Stomach (tissue), 9 donors: ENCODE measurements around the gene TMEM213. TPM values are rescaled to one million over a fixed set of nuclear protein-coding genes. Genes with fewer than 3 reads are reported as not detected.

Experiments used
- DNase-seq, 2 donors: peaks; one replicate each; pipeline versions ENCODE4 v3.0.0 to v3.0.0-alpha.2; 2013 to 2019
- H3K27ac ChIP-seq, 5 donors: fragments of 200-600 bp in 4 of 5; sonication (generic) in 4 of 5; one replicate each; pipeline ENCODE4 v1.5.1; 2013 to 2019; ENCODE audit warnings: mild to moderate bottlenecking in 1 of 5, moderate library complexity in 1 of 5
- H3K27me3 ChIP-seq, 3 donors: fragments of 200-600 bp; sonication (generic); one replicate each; pipeline ENCODE4 v1.5.1; 2017 to 2019; ENCODE audit warnings: mixed run types in 1 of 3
- H3K36me3 ChIP-seq, 4 donors: fragments of 200-600 bp; sonication (generic); 1 replicate in 3 of 4; 2 replicates in 1 of 4; pipeline ENCODE4 v1.5.1; 2016 to 2019
- H3K4me1 ChIP-seq, 4 donors: fragments of 200-600 bp; sonication (generic); one replicate each; pipeline ENCODE4 v1.5.1; 2016 to 2019
- H3K4me3 ChIP-seq, 4 donors: fragments of 200-600 bp; sonication (generic) in 3 of 4; one replicate each; pipeline ENCODE4 v1.5.1; 2016 to 2019; ENCODE audit warnings: mild to moderate bottlenecking in 1 of 4
- H3K9me3 ChIP-seq, 4 donors: fragments of 200-600 bp; sonication (generic); one replicate each; pipeline ENCODE4 v1.5.1; 2016 to 2019
- EP300 ChIP-seq: sonication (generic); formaldehyde crosslinking; IDR thresholded peaks from one replicate; pipeline ENCODE4 v1.6.1; 2017; ENCODE audit warnings: antibody characterized with exemption
- POLR2A ChIP-seq, 4 donors: fragments of 450-650 bp; IDR thresholded peaks; one replicate each; pipeline ENCODE4 v1.6.1; 2016; ENCODE audit warnings: antibody characterized with exemption in 4 of 4, control low read depth in 2 of 4, mild to moderate bottlenecking in 1 of 4, moderate library complexity in 1 of 4
- POLR2AphosphoS5 ChIP-seq, 3 donors: sonication (generic); formaldehyde crosslinking; IDR thresholded peaks; one replicate each; pipeline ENCODE4 v1.6.1; 2016; ENCODE audit warnings: antibody characterized with exemption in 3 of 3
- WGBS, 5 donors: extraction: QIAGEN DNeasy Blood & Tissue Kit in 3 of 5; methylation state at CpG; one replicate each; pipeline versions ENCODE4 v1.1.5 to v1.1.7; 2013 to 2018; 5-methylcytosine and 5-hydroxymethylcytosine counted together
- intact Hi-C: fragments of 100-400 bp; cut with DNase I; formaldehyde crosslinking; loops from one replicate; pipeline ENCODE4 v1.15.1; 2023; ENCODE audit warnings: low total_unique reads
- polyA plus RNA-seq, 3 donors: library from polyadenylated mRNA; stranded (reverse); fragments of 200-250 nt; gene quantifications; one replicate each; pipeline ENCODE4 v1.2.3, GENCODE V29; 2013
- total RNA-seq, 5 donors: library from RNA; depleted of rRNA; stranded (reverse); fragments of >200 nt; gene quantifications; one replicate each; pipeline versions ENCODE4 v1.1.0 to v1.2.3, GENCODE V29; 2014 to 2016
- TF ChIP-seq, protein P1 (sequence below), 7 experiments: fragments of 450-650 bp in 4 of 7; fragments of 200-600 bp in 3 of 7; sonication (generic) in 3 of 7; IDR thresholded peaks; one replicate each; pipeline ENCODE4 v1.5.1; 2016 to 2019; ENCODE audit warnings: antibody characterized with exemption in 7 of 7, control low read depth in 2 of 7, mild to moderate bottlenecking in 1 of 7
- donor health status: healthy with polysubstance abuse.
- donor health status: Bipolar disorder and iron deficiency.
- donor health status: healthy.

TMEM213 gene
- total and polyA plus RNA-seq, 8 donors = 0.08 TPM; not detected in 7

- Histone ChIP-seq H3K36me3 (no peaks in the 10 kb centered on the region), H3K9me3 (no peaks in the 10 kb centered on the region), H3K4me3 (no peak overlapping the region), H3K27me3 (peaks cover 0 to 4% (median 0%) of the 10 kb centered on the region in 3 donors), H3K27ac (no peak overlapping the region), H3K4me1 (no peaks in the 10 kb centered on the region)
- 66 to 76% (median 71%) methylated on average over 4 of the region's 4 CpGs for WGBS, 5 donors
- TF ChIP-seq, protein P1, sequence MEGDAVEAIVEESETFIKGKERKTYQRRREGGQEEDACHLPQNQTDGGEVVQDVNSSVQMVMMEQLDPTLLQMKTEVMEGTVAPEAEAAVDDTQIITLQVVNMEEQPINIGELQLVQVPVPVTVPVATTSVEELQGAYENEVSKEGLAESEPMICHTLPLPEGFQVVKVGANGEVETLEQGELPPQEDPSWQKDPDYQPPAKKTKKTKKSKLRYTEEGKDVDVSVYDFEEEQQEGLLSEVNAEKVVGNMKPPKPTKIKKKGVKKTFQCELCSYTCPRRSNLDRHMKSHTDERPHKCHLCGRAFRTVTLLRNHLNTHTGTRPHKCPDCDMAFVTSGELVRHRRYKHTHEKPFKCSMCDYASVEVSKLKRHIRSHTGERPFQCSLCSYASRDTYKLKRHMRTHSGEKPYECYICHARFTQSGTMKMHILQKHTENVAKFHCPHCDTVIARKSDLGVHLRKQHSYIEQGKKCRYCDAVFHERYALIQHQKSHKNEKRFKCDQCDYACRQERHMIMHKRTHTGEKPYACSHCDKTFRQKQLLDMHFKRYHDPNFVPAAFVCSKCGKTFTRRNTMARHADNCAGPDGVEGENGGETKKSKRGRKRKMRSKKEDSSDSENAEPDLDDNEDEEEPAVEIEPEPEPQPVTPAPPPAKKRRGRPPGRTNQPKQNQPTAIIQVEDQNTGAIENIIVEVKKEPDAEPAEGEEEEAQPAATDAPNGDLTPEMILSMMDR (IDR thresholded peaks at IDR 0.05) = no peak
- TF ChIP-seq POLR2A (IDR thresholded peaks at IDR 0.05) (no peak), EP300 (no peak), POLR2AphosphoS5 (IDR thresholded peaks at IDR 0.05) (no peak)
- intact Hi-C loops = no loop called here
- no peak for DNase-seq
Observed at GRCh38 chr7:138755842-138756590, 41.8 kb upstream of the TMEM213 start.

DNA sequence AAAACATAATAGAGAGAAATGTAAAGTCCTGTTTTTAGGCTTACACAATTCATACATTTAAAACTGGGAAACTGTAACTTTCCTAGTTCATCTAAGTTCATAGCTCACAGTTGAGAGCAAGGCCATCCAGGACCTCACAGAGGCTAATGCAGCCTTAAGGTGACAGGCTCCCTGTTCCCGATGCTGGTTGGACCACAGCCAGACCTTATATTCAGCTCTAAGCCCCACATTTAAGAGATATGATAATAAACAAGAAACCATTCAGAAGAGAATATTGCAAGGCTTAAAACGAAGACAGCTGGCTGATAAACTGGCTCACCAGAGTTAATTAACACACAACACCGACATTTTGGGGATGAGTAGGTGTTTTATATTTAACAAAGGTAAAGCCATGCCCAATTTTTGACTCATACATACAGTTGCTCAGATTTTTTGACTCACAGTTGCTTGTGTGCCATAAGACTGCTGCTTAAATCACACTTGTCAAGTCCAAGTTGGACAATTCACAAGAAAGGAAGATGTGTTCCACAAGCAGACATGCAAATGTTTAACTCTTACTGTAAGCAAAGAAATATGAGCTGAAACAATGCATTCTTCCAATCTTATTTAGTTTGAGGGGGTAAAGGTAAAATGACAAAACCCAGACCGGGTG is 41.1 kb upstream of the TMEM213 start:
- H3K4me3 ChIP-seq = no peak overlapping the region
- intact Hi-C loops = no loop called here
- H3K27ac ChIP-seq = no peak overlapping the region
- no peak for DNase-seq
- no peaks in the 10 kb centered on the region for H3K27me3 ChIP-seq
- TF ChIP-seq POLR2AphosphoS5 (IDR thresholded peaks at IDR 0.05) (no peak), EP300 (no peak), POLR2A (IDR thresholded peaks at IDR 0.05) (no peak)
- TF ChIP-seq, protein P1 (IDR thresholded peaks at IDR 0.05) = no peak
- no peaks in the 10 kb centered on the region for H3K9me3 ChIP-seq
- no peaks in the 10 kb centered on the region for H3K4me1 ChIP-seq
- H3K36me3 ChIP-seq = no peaks in the 10 kb centered on the region
- 45 to 57% (median 48%) methylated on average over 4 of the region's 4 CpGs for WGBS, 5 donors

DNA sequence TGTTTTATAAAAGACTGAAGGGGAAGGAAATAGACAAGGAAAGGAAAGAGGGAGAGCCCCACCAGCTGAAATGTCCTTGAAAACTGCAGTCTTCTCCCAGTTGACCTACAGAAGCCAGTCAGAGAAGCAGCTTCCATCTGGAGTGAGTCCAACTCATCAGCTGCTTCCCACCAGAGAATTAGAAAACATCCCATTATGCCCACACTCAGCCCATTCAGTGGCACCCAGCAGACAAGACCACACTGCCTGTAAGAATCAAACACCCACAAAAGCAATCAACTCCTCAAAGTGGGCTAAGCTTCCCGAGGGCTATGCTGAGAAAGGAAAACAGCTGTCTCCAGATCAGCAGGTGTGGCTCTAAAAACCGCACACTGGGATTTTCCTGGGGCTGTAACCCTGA is 29.6 kb upstream of the TMEM213 start:
- H3K36me3 ChIP-seq = no peaks in the 10 kb centered on the region
- TF ChIP-seq, protein P1 (IDR thresholded peaks at IDR 0.05) = no peak
- TF ChIP-seq POLR2AphosphoS5 (IDR thresholded peaks at IDR 0.05) (no peak), EP300 (no peak), POLR2A (IDR thresholded peaks at IDR 0.05) (no peak)
- H3K4me3 ChIP-seq = no peak overlapping the region
- WGBS, 5 donors = 16 to 79% (median 50%) methylated on average over 1 to 2 of the region's 2 CpGs
- H3K27ac ChIP-seq = no peak overlapping the region
- no peaks in the 10 kb centered on the region for H3K9me3 ChIP-seq
- intact Hi-C loops = no loop called here
- no peak for DNase-seq
- H3K27me3 ChIP-seq = peaks cover 0 to 5% (median 0%) of the 10 kb centered on the region in 3 donors
- no peaks in the 10 kb centered on the region for H3K4me1 ChIP-seq

DNA sequence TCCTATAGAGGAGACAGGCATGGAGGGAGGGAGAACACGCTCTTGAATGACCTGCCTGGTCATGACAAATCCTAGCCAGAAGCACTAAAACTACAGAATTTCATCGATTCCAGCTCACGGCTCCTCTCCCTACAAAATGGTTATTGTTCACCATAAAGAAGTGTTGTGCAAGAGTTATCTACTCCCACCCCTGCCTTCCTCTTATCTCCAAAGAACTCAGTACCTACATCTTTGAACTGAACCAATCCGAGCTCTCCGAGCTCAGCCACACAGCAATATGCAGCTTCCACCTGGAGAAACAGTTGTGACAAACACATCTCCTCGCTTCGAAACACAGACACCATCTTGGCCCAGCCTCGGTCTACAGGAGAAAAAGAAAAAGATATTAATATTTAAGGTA is 26.9 kb upstream of the TMEM213 start:
- H3K4me1 ChIP-seq = no peaks in the 10 kb centered on the region
- WGBS, 5 donors = 84 to 90% (median 87%) methylated on average over 8 of the region's 8 CpGs
- H3K27ac ChIP-seq = no peak overlapping the region
- peaks cover 0 to 15% (median 0%) of the 10 kb centered on the region in 3 donors for H3K27me3 ChIP-seq
- no peak overlapping the region for H3K4me3 ChIP-seq
- intact Hi-C loops = no loop called here
- no peak for DNase-seq
- H3K9me3 ChIP-seq = no peaks in the 10 kb centered on the region
- no peaks in the 10 kb centered on the region for H3K36me3 ChIP-seq
- TF ChIP-seq POLR2A (IDR thresholded peaks at IDR 0.05) = no peak
- TF ChIP-seq POLR2AphosphoS5 (IDR thresholded peaks at IDR 0.05) = no peak
- TF ChIP-seq, protein P1 (IDR thresholded peaks at IDR 0.05) = no peak
- TF ChIP-seq EP300 = no peak
